ENCODE measurements around the gene NBEAL2.

- TF ChIP-seq POLR2A (IDR thresholded peaks at IDR 0.05) (no peak), CTCF (IDR thresholded peaks at IDR 0.05 in 8 of 11, conservative IDR thresholded peaks at IDR 0.05 in 3 of 11) (no peak), POLR2AphosphoS5 (IDR thresholded peaks at IDR 0.05) (no peak)
Measured at GRCh38 chr3:47007001-47007400, 27.5 kb downstream of the NBEAL2 start.

All from spleen (tissue), 7 donors.